Measurements from ENCODE around the gene ZFHX3. TPM values are rescaled to one million over a fixed set of nuclear protein-coding genes. Genes with fewer than 3 reads are reported as not detected.

Gene ZFHX3
- total RNA-seq, 1 donor from 2014 or later = 19.8 TPM

GRCh38 chr16:72814226-72814625, 233.7 kb downstream of the ZFHX3 start:
- DNase-seq (ENCODE audit: extremely low read depth, low read depth, low spot score) = no peak

- no peak for DNase-seq (ENCODE audit: extremely low read depth, low read depth, low spot score)
Measured at GRCh38 chr16:72812672-72813071, 235.3 kb downstream of the ZFHX3 start.

- no peak for DNase-seq (ENCODE audit: extremely low read depth, low read depth, low spot score)
Measured at GRCh38 chr16:72811876-72812275, 236.1 kb downstream of the ZFHX3 start.

GRCh38 chr16:72811188-72811720, 236.7 kb downstream of the ZFHX3 start:
- DNase-seq (ENCODE audit: extremely low read depth, low read depth, low spot score) = no peak

DNA sequence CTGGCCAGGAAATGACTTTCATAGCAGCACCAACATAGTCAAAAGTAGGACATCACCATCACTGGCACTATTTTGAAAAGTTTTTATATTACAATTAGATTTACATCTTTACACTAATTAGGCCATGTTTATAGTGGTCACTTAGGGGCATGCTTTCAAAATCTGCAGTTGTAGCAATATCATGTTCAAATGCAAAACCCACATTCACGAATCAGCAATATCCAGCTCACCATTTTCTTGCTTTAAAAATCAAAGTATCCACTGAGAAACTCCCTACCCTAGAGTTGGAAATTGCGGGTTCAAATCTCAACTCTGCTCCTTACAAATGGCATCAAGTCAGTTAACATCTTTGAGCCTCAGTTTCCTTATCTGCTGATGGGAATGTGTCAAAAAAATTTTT, 237.4 kb downstream of the ZFHX3 start:
- no peak for DNase-seq (ENCODE audit: extremely low read depth, low read depth, low spot score)

DNA sequence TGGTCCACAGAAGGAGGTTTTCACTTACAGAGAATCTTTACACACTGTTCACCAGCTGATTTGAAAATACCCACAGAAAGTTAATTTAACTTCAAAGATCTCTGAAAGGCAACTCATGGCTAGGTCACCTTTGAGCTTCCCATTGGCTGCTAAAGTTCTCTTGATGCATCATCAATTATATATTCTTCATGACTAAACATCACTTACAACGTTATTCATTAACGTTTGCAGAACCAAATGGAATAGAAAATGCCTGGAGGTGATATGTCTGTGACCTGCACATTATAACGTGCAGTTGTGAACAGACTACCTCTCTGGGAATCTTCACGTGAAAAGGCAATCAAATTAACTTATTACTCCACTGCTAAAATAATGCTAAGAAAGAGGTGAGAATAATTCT, 238.5 kb downstream of the ZFHX3 start:
- no peak for DNase-seq (ENCODE audit: extremely low read depth, low read depth, low spot score)

GRCh38 chr16:72808754-72809153, 239.2 kb downstream of the ZFHX3 start:
- no peak for DNase-seq (ENCODE audit: extremely low read depth, low read depth, low spot score)

- no peak for DNase-seq (ENCODE audit: extremely low read depth, low read depth, low spot score)
Measured at GRCh38 chr16:72807245-72807644, 240.7 kb downstream of the ZFHX3 start.

GRCh38 chr16:72805486-72805885, 242.4 kb downstream of the ZFHX3 start:
- no peak for DNase-seq (ENCODE audit: extremely low read depth, low read depth, low spot score)

DNA sequence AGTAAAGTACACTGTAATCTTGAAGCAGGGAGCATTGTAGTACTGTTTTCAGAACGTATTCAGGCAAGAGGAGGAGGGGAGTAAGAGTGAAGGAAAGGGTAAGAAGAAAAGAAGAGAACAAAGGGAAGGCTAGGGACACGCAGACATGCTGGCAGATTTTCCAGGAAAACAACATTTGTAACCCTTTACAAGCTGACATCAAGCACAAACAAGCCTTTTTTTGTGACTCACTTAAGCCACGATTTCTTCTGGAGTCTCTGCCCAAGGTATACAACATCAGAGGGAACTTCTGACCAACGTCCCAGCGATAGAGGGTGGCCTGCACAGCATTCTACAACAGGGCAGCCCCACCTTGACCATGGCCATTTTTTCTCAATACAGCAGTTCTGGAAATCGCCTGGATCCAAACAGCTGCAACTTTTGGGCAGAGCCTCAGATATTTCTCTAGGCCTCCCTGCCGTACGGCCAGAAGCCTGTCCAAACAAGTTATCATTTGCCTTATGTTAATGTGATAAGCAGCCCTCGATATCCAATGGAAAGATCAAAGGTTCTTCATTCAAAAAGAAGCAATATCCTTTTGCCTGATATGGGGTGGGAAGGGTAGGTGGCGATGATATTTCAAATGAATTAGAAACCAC, 247.3 kb downstream of the ZFHX3 start:
- no peak for DNase-seq (ENCODE audit: extremely low read depth, low read depth, low spot score)

DNA sequence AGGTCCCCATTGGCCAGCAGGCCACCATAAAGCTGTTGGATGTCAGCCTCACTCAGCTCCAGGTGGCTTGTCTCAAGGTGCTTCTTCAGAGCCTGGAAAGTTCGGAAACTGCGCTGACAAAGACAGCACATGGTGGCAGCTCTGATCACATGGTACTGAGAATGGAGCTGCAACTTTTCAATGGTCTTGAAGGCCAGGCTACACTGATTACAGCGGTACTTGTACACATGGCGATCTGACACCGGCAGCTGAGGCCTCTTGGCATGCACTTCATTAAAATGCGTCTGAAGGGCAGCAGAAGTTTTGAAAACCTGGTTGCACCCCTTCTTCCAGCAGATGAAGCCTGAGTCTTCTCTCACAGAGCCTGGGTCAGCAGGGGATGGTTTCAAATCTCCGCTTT, 249.7 kb downstream of the ZFHX3 start:
- DNase-seq (ENCODE audit: extremely low read depth, low read depth, low spot score) = no peak

DNA sequence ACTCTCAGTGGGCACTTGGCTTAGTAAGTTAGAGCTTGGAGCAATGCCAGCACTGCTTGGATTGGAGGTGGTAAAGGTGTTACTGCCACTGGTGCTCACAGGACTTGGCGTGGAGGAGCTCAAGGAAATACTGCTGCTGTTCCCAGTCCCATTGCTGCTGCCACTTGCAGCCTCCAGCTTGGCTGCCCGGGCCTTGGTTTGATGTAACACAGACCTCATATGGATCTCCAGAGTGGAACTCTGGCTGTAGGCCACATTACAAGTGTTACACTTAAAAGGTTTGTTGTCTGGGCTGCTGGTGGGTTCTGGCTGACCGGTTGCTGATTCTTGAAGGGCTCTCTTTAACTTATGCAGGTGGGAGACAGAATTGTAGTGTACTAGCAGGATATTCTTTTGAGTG, 250.3 kb downstream of the ZFHX3 start:
- DNase-seq (ENCODE audit: extremely low read depth, low read depth, low spot score) = no peak

DNA sequence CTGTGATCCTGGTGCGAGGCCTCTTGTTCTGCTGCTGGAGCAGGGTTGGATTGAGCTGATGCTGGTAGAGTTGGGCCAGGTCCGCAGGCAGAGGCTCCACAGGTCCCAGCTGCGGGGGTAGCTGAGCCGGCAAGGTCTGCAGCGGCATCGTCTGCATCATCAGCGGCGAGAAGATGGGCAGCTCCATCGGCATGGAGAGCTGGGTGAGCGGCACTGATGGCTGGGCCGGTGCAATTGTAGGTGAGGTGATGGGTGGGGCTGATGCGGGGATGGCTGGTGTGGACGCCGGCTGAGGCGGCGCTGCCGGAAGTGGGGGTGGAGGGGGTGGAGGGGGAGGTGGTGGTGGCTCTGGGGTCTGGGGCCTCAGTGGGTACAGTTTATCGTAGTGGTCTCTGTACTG, 251.7 kb downstream of the ZFHX3 start:
- no peak for DNase-seq (ENCODE audit: extremely low read depth, low read depth, low spot score)

GRCh38 chr16:72794986-72795385, 252.9 kb downstream of the ZFHX3 start:
- DNase-seq (ENCODE audit: extremely low read depth, low read depth, low spot score) = no peak

DNA sequence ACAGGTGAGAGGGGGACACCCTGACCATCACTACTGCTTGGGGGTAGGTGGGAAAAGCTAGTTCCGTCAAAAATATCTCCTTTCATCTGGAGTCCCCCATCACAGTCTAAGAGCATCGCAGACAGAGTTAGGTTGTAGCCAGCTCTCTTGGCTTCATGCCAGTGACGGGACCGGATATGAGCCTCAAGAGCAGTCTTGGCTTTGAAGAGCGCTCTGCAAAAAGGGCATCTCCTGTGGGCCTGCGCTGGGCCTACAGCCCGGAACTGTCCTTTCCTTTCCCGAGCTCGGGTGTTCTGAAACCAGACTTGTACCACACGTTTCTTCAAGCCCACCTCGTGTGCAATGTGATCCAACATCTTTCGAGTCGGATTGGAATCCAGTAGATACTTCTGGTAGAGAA, 253.6 kb downstream of the ZFHX3 start:
- no peak for DNase-seq (ENCODE audit: extremely low read depth, low read depth, low spot score)

- no peak for DNase-seq (ENCODE audit: extremely low read depth, low read depth, low spot score)
Measured at GRCh38 chr16:72793716-72794115, 254.2 kb downstream of the ZFHX3 start.

DNA sequence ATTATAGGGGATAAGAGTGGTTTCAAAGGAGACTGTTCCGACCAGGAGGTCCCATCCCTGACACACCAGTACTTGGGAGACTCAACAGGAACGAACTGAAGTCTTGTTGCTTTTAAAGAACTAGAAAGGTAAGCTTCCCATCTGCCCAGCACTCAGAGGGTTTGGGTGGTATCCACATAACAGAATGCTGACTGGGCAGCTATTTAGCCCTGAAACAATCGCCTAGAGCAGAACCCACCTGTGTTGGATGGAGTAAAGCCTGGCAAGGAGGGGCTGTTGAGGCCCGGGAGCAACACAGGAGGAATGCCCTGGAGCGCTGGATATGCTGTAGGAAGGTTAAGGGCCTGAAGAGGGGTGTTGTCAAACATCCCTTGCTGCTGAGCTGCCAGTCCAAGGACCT, 254.9 kb downstream of the ZFHX3 start:
- DNase-seq (ENCODE audit: extremely low read depth, low read depth, low spot score) = no peak

DNA sequence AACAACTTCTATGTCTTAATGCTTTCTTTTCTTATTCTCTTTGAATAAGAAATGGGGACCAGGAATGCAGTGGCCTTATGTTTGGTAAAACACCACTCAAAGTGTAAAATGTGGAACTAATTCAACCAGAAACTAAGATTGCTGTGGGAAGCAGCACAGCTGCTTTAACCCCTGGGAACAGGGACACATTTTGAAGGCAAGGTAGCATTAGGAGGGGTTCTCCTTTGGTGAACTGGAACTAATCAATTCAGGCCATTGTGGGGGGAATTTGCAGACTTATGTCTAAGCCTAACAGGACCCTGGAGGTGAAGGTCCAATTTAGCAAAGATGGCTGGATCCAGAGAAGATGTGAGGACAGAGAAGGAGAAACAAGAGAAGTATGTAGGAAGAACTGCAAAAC, 256.1 kb downstream of the ZFHX3 start:
- DNase-seq (ENCODE audit: extremely low read depth, low read depth, low spot score) = no peak

DNA sequence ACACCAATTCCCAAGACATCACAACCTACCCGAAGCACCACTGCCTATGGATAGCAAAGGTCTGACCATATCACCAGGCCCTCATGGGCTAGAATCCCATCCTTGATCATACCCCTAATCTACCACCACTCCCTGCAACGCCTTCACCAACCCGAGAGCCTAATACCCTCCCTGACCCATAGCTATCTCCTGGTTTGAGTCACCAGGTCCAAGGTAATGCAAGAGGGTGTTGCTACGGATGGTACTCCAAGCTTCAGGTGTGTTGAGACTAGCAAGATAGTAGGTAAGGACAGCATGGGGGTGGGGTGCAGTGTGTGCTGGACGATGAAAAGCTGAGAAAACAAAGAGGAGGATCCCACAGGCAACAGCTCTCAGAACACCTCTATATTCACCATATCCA, 258.0 kb downstream of the ZFHX3 start:
- DNase-seq (ENCODE audit: extremely low read depth, low read depth, low spot score) = no peak

- no peak for DNase-seq (ENCODE audit: extremely low read depth, low read depth, low spot score)
Measured at GRCh38 chr16:72789465-72789864, 258.5 kb downstream of the ZFHX3 start.

DNA sequence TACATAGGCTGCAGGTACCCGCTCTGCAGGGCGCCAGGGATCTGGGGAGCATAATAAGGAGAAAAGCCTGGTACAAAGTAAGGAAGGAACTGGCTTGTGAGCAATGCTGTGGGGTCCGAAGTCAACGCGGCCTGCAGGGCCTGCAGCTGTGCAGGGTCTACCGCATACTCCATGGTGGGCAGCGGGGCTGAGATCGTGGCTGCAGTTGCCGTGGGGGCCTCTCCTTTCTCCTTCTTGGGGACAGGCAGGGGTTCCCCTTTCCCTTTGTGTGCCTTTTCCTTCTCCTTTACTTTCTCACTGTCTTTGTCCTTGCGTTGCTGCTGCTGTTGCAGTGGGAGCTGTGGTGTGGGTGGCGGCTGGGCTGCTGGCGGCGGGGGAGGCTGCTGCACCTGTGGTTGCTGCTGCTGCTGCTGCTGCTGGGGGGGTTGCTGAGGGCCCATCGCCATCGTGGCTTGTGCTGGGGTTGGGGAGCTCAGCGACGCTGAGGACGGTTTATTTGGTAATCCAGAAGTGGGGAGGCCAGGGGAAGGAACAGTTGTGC, 259.6 kb downstream of the ZFHX3 start:
- no peak for DNase-seq (ENCODE audit: extremely low read depth, low read depth, low spot score)

GRCh38 chr16:72787514-72788268, 260.2 kb downstream of the ZFHX3 start:
- DNase-seq (ENCODE audit: extremely low read depth, low read depth, low spot score) = peak; percentile 39

All from glomerular endothelial cell (primary cell).